Femur (tissue), 1 donor: ENCODE data around the gene MTCL1.
A peak's percentile ranks its signal among the peaks of the same experiment; 100 is the strongest.

Experiments used
- DNase-seq: peaks from one replicate; pipeline ENCODE4 v3.0.0-alpha.2; 2017

Gene MTCL1

DNA sequence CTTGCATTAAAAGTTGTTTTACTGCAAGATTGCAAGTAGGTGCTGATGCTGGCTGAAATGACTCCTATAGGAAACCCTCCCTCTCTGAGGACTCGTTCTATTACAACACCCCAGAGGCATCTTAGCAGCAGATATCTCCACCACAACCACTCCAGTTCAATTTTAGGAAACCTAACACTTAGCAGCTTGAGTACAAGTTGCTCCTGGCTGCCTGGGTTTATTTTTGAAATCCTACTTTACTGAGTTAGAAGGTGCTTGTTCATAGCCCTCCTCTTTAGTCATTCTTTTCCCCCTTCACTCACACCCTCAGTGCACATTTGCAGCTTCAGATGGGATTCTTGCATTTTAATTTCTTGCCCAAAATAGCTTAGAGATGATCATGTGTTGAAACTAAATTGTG is 111.5 kb downstream of the MTCL1 start:
- DNase-seq: no peak

DNA sequence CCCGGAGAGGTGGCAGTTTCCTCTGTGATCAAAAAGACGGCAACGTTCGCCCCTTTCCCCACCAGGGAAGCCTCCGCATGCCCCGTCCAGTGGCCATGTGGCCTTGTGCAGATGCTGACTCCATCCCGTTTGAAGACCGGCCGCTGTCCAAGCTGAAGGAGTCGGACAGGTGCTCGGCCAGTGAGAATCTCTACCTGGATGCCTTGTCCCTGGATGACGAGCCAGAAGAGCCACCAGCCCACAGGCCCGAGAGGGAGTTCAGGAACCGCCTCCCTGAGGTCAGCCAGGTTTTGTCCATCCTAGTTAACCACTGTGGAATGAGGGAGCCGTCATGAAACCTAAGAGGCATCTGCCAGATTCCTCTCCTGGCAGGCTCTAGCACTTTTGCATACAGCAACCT is 113.6 kb downstream of the MTCL1 start:
- DNase-seq: no peak

DNA sequence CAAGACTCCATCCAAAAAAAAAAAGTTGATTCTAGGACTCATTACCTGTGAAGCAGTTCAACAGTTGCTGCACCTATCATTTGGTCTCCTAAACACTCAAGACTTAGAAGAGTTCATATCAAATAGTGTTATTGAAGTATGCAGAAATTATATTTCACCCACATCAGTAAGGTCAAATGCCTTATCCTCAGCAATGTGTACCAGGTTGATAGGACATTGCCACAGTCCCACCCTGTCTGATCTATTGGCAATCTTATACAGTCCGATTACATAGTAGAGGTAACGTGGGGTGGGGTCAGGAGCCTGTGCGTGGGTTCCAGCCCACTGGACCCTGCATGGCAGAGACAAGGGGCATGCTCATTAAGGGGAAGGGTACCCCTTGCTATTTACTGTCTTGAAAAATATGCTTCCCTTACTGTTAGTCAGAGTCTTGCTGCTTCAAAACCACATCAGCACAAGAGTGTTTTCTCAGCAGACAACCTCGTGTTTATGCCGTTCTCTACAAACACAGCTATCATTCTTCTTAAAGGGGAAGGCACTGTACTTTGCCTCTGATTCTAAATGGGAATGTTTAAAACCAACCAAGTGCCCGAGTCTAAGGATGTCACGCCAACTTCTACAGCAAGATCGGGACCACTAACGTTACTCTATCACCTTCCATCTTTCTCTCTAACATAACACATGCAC is 115.2 kb downstream of the MTCL1 start:
- no peak for DNase-seq

DNA sequence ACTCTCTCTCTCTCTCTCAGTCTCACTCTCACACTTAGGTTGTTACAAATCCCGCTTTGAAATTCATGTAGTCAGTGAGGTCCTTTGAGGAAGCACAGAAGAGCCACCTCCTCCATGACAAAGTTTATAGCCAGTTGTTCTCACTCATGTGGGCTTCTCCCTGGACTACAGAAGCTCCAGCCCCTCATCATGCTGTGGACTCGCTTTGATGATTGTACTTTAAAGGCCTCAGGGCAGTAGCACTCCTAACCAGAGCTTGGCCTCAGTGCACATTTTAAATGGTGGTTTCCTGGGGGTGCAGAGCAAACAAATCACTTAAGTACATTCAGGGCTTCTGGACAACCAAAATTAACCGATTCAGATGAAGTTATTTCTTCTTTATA is 115.7 kb downstream of the MTCL1 start:
- DNase-seq: no peak

DNA sequence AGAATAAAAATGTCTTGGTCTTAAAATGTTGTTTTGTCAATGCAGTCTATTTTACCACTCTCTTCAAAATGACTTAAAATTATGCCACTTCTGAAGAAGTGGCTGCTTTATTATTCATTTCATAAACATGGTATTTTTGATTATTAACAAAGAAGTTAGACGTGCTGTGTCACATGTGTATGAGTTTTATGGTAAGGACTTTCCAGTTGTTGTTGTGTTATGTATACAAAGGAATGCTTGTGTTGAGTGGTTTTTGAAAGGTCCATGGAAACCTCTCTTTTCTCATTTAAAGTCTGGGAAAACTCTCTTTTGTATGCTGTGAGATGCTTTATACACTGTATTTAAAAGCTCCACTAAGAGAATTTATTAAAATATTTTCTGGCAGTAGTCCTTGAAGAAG is 116.2 kb downstream of the MTCL1 start:
- no peak for DNase-seq

DNA sequence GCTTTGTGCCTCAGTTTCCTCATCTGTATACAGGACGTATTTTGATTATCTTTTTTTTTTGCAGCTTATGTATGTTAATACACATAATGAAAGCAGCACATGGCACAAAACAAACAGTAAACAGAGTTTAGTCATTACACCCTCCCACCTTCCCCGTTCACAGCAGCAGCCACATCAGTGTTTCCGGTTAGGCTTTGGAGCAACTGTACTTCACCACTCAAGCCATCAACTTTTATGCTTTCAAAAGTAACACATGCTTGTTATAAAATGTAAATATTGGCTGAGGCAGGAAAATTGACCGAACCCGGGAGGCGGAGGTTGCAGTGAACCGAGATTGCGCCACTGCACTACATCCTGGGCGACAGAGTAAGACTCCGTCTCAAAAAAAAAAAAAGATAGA is 117.3 kb downstream of the MTCL1 start:
- no peak for DNase-seq

DNA sequence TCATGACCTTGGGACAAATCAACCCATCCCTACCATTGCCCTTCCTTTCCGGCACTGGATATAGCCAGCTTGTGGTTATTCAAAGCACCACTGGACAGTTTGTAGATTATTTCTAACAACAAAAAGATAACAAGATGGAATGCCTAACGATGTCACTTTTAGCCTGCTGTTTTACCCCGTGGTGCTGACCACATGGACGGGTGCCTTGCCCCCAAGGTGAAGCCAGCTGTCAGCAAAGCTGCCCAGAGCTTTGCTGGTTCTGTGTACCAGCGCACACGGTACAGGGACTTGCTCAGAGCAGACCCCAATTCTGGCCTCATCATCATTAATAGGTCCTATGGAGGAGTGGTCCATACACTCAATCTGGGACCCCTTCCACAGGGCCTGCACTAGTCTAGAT is 118.2 kb downstream of the MTCL1 start:
- DNase-seq: no peak

DNA sequence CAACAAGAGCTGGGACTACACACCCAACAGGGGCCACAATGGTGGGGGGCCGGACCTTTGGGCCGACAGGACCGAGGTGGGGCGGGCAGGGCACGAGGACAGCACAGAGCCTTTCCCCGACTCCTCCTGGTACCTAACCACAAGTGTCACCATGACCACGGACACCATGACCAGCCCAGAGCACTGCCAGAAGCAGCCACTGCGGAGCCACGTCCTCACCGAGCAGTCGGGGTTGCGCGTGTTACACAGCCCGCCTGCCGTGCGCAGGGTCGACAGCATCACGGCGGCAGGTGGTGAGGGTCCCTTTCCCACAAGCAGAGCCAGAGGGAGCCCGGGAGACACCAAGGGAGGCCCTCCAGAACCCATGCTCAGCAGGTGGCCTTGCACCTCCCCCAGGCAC is 119.5 kb downstream of the MTCL1 start:
- no peak for DNase-seq

DNA sequence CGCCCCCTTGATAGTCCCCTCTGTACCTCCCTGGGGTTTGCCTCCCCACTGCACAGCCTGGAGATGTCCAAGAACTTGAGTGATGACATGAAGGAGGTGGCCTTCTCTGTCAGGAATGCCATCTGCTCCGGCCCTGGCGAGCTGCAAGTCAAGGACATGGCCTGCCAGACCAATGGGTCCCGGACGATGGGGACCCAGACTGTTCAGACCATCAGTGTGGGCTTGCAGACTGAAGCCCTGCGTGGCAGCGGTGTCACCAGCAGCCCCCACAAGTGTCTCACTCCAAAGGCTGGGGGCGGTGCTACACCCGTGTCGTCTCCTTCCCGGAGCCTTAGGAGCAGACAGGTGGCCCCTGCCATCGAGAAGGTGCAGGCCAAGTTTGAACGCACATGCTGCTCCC is 119.9 kb downstream of the MTCL1 start:
- DNase-seq: no peak

DNA sequence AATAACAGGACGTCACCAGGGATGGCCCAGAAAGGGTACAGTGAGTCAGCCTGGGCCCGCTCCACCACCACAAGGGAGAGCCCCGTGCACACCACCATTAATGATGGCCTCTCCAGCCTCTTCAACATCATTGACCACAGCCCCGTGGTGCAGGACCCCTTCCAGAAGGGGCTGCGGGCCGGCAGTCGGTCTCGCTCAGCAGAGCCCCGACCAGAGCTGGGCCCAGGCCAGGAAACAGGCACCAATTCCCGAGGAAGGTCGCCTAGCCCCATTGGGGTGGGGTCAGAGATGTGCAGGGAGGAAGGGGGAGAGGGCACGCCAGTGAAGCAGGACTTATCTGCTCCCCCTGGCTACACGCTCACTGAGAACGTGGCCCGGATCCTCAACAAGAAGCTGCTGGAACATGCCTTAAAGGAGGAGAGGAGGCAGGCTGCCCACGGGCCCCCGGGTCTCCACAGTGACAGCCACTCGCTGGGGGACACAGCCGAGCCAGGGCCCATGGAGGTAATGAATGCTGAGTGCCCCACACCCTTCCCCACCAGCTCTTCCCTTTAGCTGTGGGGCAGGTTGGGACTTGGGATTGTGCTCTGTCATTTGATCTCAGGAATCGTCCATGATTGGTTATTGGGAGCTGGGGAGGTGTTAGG is 120.5 kb downstream of the MTCL1 start:
- DNase-seq: no peak

DNA sequence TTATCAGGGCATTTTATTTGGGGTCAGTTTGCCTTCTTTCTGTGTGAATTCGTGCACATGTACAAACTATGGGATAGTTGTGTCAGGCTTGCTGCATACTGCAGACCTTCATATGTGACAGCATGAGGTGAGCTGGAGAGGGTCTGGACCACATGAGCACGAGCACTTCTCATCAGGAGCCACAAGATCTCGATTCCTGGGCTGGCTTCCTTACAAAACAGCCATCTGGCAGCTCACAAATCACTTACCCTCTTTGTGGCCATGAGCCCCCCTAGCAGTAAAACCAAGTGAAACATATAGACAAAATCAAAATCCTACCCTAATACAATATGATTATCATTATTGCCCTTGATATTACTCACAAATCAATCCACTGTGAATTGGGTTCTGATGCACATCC is 121.2 kb downstream of the MTCL1 start:
- no peak for DNase-seq

DNA sequence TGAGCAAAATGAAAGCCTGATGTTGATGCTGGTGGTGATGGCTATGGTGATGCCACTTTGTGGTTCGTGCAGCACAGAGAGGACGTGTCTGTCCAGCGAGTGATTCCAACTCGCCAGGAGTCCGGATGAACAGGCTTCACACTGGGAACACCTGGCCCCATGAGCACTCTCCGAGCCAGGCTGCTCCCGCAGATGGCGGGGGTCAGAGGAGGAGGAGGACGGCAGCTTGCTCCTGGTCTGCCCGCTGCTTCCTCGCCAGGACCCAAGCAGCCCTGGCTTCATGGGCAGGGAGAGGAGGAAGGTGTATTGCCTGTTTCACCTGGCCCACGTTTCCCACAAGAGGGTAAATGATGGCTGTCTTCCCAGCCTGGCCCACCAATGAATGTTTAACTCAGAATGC is 121.6 kb downstream of the MTCL1 start:
- no peak for DNase-seq

DNA sequence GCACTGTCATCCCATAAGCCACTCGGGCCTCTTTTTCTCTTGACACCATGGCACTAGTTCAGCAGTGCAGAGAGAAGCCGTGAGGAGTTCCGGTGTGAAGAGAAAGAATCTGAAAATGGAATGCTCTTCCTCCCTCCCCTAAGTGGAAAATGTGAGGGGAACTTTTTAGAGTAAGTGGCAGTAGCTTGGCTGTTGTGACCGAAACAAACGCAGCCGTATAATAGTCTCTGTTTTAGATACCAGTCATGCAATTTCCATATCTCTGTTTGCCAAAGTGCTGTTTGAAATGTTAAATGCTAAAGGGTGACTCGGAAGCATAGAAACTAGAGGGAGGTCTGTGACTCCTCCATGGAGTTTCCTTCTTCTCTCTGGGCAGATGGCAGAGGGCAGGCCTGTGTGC is 122.9 kb downstream of the MTCL1 start:
- no peak for DNase-seq

DNA sequence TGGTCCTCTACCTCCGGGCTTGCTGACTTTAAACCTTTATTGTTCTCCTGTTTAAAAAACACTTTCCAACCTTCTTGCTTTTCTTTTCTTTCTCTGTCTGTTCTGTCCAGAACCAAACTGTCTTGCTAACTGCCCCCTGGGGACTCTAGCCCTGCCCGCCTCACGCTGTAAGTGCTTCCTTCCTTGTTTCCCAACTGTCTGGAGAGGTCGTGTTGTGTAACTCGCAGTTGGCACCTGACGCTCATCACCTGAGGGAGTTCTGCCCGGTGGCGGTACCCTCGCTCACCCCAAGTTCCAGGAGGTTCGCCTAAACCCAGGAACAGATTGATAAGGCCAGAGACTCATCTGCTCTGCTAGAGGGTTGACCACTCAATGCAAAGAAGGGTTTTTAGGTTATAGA is 123.4 kb downstream of the MTCL1 start:
- no peak for DNase-seq

DNA sequence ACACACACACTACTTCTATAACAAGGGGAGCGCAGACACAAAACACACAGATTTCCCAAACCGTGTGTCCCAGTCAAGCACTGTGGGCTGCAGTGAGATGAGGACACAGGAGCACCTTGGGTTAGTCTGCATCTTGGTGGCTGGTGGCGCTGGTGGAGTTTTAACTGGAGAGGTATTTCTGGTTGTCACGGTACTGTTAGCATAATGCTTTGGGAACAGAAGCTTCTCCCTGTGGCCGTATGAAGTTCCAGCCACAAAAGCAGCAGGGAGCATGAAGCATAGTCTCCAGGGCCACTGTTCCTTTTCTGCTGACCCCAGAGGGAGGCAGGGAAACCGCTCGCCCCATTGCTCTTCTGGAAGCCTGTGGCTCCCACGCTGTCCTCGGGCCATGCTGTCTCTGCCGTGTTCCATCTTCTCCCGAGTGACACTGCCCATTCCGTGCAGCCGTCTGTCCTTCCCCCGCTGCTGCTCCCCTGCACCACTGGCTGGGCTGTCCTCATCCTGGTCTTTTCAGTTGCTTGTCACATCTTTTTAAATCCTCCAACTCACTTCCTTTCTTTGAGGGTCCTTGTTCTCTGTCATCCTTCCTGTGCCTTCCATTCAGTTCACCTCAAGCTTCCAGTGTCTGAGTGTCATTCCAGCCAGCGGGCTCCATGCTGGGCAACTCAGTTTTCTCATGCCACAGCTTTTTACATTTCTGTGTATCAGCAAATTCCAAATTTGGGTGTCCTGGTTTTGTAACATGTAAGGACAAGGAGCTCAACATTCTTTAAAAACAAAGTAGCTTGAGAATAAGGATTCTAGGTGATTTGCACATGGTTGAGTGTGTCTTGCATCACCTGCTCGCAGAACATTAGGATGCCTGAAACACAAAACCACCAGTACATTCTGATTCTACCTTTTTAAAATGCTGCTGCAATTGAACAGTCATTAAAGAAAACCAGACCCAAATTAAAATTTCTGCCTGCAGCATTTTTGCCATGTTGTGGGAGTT is 125.0 kb downstream of the MTCL1 start:
- no peak for DNase-seq

DNA sequence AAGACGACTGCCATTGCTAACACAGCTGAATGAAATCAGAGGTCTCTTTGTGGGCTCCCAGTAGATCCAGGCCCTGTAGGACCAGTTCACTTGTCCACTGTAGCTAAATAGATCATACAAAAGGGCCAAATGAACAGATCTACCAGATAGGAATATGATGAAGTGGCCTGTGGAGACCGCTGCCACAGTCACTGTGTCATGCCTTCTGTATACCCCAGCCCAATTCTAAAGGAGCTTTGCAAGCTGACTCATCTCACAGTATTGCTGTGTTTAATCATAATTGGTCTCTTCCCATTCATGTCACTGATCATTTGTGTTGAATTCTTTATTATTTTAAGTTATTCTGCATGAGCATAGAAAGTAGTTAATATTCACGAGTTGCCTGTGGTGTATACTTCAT is 125.8 kb downstream of the MTCL1 start:
- no peak for DNase-seq

DNA sequence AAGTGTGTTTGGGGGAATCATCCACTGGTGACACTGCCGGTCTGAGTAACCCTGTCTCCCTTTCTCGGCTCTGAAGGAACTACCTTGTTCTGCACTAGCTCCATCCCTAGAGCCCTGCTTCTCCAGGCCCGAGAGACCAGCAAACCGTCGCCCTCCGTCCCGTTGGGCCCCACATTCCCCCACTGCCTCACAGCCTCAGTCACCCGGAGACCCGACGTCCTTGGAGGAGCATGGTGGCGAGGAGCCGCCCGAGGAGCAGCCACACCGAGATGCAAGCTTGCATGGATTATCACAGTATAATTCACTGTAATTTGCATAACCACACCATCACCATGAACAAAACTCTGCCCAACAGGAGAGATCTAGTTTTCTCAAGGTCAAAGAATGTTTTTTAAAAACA is 126.2 kb downstream of the MTCL1 start:
- no peak for DNase-seq

DNA sequence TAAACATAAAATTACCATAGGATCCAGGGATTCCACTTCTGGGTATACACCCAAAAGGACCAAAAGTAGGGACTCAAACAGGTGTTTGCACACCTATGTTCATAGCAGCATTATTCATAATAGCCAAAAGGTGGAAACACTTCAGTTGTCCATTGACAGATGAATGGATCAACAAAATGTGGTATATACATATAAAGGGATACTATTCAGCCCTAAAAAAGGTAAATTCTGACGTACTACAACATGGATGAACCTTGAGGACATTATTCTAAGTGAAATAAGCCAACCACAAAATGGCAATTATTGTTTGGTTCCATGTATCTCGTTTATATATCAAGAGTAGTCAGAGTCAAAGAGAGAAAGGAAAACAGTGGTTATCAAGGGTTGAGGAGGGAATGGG is 128.1 kb downstream of the MTCL1 start:
- DNase-seq: no peak

DNA sequence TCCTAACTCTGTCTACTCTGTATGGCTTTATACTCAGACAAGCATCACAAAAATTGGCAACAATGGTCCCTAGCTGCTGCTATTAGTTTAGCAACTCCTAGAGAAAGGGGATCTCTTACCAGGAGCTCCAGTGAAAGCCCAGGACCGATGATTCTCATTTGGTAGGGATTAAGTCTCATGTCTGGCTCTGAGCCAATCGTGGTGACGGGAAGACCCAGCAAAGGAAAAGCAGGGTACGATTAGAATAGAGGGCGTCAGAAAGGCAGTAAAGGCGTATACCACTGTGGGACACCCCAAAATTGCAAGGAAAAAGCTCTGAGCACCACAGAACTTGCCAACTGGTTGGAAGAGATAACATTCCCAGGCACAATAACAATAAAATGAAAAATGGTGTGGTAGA is 129.5 kb downstream of the MTCL1 start:
- DNase-seq: no peak

DNA sequence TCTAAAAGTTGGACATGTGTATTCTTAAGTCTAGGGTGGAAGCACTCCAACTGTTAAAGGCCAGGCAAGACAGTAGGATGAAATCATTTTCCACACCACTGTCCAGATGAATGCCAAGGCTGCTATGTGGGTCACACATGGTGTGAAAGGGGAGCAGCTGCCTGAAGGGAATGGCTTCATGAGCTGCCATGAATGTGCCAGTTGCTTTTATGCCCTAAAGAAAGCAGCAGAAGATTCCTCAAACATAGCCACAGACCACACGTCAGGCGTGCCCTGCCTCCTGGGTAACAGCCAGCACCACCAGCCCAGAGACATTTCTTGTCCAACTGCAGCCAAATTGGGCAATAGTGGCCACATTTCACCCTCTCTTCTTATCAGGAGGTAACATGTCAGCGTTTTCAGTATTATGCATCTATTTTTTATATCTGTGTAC is 130.2 kb downstream of the MTCL1 start:
- DNase-seq: peak; percentile 71

DNA sequence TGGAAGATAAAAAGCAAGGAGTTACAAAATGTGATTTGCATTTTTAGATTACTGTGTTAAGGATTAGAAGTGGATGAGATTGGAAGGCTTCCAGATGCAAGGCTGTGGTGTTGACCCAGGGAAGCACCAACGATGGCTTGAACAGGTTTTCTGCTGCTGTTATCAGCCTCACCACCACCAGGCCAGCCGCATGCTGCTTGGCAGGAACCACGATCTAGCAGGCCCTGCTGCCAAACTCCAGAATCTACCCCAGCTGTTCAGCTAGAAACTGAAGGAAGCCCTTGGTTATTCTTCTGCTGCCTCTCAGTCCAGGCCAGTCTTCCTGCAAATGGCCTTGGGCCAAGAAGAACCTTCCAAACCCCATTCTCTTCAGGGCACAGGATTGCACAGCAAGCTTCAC is 133.9 kb downstream of the MTCL1 start:
- peak; percentile 59 for DNase-seq

DNA sequence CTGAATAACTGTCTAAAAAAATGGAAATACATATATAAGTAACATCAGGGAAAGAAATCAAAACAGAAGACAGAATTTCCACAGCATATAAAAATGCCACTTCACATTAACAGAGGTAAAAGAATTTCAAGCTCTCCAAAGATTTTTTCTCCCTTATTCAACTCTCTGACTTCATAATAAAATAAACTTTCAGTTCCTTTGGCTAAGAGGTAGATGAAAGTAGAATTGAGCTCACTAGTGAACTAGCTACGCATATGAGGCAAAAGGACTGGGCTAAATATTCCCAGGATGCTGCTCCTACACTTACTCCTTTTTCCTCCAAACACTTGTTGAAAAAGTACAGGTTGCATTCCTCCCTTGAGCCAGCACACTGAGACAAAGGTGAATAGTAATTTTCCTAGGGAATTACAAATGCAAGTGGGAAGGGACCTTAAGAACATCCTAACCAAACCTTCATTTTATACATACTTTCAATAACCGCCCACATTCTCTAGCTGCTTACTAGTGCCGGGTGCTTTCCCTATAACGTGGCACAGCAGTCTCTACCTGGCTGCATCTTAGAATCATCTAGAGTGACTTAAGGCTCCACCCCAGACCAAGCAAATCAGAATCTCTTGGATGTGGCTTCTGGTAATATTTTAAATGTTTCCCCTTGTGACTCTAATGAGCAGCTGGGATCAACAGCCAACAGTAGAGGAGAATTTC is 136.6 kb downstream of the MTCL1 start:
- DNase-seq: no peak

DNA sequence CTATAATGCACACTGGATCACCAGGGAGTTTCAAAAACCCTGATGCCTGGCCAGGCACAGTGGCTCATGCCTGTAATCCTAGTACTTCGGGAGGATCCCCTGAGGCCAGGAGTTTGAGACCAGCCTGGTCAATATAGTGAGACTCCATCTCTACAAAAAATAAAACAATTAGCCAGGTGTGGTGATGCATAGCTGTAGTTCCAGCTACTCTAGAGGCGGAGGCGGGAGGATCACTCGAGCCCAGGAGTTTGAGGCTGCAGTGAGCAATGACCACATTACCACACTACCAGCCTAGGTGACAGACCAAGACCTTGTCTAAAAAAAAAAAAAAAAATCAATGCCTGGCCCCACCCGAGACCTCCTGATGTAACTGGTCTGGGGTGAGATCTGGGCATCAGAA is 137.2 kb downstream of the MTCL1 start:
- DNase-seq: no peak
